GM21529 (cell line): ENCODE results near the gene PAX9.

Experiments
- ATAC-seq: cut with Tn5 transposase; IDR thresholded peaks from one replicate; pipeline ENCODE4 v1.9.1; 2021; ENCODE audit not compliant: unreplicated experiment

Gene PAX9

DNA sequence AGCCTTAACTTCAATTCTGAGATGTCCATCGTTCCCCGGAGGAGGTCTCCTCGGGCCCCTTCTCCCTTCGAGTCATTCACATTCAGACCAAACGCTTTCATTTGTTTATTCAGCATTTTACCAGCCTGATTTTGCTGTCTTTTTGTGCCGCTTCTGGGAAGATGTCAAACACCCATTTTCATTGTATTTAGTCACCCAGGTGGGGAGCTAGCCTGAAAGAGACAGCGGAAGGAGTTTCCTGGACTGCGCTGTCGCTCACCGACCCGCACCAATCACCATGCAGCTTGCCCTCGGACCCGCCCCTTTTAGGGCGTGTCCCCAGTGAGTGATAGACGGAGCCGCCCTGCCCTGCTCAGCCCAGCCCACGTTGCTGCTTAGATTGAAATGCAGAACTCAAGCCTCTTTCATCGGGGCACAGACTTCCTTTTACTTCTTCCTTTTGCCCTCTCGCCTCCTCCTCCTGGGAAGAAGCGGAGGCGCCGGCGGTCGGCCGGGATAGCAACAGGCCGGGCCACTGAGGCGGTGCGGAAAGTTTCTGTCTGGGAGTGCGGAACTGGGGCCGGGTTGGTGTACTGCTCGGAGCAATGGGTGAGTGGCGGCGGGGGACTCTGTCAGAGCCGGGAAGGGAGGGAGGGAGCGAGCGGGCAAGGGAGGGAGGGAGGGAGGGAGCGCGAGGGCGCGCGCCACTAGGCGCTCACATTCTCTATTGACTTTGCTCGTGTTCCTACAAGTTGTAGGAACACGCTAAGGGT lies at the start of gene PAX9:
Gene PAX9, plus strand, starts transcription at position 355 of the 752 bp plus-strand sequence. Its CDS starts 230 bp downstream, at position 585.
- ATAC-seq: peak; percentile 70

DNA sequence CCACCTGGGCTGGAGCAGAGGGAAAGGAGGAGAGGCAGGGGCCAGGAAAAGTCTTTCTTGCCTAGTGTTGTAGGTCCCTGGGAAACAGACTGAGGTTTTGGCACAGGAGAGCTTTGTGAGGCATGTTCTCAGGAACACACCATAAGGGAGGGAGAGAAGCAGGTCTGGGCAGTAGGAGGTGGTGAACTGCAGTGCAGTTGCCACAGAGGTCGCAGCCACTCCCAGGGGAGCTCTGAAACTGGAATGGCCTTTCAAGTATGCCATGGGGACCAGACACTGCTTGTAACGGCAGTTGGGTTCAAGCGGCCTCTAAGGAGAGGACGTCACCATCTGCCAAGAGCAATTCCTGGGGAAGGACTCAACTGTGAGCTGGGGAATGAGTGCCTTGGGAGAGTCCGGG lies 43.8 kb upstream of the PAX9 start:
- ATAC-seq: no peak

DNA sequence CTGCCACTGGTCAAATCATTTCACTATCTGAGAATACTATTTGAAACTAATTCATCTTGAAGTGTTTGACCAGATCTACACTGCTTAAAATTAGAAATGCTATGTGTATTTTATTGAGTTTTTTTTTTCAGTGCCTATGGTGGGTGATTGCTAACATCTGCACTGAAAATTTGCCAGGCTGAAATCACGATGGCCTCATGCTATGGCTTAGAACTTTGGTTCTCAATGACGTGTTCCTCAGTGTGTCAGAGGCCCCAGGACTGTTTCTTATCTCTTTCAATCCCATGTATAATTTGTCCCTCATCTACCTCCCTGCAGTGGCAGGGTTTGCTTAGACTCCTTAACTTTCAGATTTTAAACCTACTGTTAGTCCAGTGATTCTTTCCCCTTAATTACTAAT lies 43.0 kb upstream of the PAX9 start:
- no peak for ATAC-seq

DNA sequence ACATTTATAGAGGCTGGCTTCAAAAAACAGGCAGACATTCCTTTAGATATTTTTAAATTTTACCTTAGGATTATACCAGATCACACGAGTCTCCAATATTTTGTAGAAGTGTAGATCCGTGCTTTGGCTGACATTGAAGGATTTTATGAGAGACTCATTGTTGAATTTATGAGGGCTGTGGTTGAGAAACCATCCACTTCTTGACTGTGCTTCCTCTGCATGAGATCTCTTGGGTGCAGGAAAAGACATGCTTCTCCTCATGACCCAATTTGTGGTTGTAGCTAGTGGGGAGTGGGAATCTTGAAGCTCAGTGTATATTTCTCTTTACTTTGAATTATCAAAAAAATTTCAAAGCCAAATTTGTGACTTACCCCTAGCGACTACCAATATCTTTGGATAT lies 42.5 kb upstream of the PAX9 start:
- no peak for ATAC-seq

DNA sequence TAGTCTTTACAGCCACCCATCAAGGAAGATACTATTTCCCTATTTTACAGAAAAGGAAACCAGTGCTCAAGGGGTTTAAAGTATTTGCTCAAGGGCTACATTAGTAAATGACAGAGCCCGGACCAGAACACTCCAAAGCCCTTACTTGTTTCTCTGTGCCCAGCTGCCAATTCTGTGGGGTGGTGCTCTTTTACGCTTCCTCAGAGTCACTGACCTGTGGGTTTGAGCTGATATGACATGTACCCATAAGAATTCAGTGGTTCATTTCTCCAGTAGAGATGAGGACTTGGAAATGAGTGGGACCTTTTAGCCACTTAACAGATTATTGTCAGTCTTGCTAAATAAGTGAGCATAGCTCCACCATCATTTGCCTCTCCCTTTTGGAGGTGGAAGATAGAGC lies 41.8 kb upstream of the PAX9 start:
- no peak for ATAC-seq

DNA sequence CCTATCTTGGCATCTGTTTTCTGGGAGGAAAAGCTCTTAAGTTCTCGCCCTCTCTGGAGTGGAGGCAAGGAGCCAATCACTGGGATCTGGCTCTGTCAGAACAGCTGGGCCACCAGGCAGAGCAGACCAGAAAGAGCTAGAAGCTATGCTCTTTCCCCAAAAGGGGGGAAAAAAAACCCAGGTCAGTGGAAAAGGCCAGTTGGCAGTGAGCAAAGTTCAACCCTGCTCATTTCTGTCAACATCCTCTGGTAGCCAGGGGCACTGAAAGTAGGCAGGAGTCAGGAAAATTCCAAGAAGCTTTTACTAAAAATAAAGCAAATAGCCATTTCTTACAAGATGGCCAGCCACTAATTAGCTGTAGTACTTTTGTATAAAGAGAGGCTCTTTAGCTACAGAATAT lies 36.6 kb upstream of the PAX9 start:
- no peak for ATAC-seq

DNA sequence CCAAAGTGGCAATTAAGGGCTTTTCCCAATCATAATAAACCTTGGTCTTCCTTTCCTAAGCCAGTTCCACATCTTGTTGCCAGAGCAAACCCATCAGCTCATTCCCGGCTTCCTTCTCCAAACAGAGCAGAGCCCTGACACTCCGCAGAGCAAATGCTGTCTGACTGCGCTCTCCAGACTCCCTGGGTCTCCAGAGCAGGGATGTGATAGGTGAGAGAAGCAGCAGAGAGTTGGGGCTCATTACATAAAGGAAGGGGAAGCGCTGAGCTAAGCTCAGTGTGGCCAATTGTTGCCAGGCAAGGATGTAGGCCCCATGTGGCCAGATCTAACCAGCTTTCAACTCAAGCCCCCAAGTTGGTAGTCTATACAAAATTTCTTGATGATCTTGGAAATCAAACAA lies 36.2 kb upstream of the PAX9 start:
- ATAC-seq: no peak

DNA sequence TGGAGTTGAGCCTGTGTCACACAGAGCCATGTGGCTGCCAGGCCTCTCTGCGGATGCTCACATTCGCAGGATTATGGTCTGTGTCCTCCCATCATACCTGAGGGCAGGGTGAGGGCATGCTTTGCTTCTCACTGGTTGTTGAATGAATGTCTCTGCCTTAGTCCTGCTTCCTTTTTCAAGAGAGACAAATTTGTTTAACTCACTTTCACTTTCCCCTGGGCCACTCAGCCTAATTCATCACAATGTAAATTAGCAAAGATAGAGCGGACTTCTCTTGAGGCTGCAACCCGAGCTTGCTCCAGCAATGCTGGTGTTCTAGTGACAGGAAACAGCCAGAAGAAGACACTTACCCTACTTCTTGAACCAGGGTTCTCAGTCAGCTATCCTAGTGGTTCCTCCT lies 35.5 kb upstream of the PAX9 start:
- no peak for ATAC-seq

DNA sequence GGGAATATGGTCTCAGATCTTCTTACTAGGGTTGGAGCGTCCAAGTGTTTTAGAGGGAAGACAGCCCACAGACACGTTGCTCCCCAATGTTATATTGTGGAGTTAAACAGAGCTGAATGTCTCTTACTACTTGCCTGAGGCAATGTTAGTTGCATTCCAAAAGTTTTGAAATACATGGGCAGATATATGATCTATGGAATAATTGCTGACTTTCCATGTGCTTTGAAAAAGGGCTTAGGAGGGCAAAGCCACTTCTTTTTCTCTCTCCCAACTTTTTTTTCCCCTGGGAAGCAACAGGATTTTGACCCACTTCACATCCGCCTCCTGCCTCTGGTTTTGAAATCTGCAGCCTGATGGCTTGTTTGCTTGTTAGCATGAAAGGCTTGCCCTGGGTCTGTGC lies 33.7 kb upstream of the PAX9 start:
- ATAC-seq: no peak

DNA sequence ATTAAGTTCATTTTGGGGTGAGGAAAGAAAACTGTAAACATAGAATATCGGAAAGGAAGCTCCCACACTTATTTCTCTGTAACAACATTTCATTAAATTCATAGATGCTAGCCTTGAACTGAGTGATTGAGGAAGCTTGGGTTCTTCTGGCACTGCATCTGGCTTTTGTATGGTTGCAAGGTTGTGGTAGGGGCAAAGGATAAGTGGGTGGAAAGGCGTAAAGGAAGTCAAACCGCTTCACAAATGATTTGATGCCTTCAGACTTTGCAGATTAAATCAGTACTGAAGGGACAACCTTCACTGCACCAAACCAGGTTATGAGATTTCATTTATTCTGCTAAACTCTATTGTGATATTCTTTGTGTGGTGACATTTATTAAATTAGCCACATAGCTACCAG lies 28.1 kb upstream of the PAX9 start:
- no peak for ATAC-seq

DNA sequence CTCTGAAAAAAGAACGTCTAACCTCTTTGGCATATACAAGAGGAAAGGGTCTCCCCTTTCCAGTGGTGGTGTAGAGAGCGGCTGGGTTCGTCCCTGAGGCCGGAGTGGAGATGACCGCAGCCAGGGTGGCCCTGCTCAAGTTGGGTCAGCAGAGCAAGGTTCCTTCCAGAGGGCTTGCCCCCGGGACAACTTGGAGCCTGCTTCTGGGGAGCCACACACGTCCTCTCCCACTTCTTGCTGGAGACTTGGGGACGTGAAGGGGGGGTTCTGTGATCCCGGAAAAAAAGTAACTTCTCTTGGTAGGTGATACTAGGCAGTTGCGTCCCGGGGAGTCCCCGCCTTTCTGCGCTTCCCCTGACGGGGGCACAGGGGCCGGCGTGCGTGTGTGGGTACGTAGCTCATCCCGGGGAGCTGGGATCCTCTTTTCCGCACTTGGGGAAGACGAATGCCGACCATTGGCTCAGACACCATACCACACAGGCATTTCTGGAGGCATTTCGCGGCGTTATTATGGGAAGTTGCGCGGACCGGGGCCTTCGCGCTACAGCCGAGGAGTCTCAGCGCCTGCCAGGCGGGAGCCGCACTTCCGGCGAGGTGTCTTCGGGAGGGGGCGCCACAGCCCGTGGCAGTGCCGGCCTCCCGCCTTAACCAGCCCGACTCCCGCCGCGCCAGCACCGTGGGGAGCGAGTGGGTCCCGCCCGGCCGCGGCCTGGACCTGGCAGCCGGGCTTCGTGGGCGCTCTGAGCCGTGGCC lies 14.8 kb upstream of the PAX9 start:
- ATAC-seq: no peak

DNA sequence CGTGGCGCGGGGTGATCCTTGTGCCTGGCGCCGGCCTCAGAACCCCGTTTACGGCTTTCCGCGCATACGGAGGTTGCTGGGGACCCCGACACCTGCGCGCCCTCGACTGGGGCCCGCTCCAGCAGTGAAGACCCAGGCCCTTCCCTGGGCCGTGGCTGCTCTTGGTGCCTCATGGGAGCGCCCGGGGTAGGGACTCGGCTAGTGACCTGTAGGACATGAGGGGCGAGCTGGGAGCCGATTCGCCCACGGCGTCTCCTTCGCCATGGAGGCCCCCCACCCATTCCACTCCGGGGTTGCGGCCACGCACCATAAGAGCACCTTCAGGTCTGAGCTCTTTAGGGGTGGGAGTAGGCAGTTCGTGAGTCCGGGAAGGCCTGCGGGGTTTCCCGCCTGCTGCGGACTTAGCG lies 14.2 kb upstream of the PAX9 start:
- no peak for ATAC-seq

DNA sequence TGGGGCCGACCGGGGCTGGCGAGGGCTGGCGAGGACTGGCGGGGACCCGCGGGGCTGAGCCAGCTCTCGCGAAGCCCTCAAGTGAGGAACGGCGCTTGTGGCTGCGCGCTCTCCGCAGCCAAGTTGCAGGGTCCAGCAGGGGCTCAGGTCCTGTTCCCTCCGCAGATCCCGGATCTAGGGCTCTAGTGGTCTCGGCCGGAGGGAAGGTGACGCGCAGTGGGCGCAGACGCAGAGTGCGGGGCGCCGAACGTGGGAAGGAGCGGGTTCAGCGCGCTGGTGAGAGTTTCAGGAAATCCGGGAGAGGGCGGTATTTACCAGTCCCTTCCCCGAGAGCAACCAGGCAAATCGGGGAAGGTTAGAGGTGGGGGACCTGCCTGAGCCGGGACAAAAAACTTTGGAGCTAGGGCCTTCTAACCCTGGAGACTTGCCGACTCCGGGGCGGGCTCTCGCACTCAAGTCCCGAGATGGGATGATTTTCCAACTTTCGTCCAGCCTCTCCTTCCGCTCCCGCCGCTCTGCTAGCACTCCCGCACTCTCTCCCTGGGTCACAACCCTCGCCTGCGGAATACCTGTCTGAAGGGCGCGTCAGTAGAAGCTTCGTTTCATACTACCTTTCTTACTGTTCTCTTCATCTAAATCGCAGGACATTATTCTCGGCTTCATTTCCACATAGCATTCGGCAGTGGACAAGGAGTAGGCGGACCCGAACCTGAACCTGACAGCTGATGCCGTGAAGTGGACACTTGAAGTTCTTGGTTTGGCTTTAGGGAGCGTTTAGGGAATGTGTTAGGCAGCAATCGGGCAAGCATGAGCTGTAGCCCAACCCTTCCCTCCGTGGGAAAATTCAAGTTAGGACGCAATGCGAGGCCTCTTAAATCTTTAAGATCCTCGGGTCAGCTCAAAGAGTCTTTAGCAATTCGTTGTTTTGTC lies 13.6 kb upstream of the PAX9 start:
- no peak for ATAC-seq

DNA sequence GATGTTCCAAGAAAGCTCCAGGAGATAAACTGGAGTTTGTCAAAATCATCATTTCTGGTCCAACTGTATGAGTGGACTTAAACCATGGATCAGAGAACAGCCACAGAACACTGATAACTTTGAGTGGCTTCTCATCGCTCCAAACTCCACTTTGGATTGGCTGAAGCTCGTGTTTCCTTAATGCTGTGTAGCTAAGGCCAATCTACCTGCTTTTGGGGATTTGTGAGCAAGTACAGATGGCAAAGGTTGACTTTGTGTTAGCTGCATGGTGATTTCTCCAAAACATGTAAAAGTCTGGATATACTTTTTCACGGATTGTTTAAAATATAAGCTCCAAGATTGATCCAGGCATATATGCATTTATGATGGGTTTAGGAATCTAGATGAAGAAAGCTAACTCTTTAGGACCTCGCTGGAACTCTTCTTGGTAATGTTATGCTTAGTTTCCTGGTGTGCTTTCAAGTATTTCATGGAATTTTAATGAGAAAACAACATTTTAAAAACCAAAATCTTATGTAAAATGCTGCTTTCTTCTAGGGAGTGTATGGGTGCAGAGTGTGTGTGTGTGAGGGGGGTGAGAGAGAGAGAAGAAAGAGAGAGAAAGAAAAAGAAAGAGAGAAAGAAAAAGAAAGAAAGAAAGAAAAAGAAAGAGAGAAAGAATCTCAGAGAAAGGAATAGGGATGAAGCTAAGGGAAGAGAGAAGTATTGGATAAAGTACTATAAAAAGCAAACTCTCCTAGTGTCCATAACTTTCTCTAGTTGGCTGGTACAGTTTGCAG lies 11.6 kb upstream of the PAX9 start:
- no peak for ATAC-seq

DNA sequence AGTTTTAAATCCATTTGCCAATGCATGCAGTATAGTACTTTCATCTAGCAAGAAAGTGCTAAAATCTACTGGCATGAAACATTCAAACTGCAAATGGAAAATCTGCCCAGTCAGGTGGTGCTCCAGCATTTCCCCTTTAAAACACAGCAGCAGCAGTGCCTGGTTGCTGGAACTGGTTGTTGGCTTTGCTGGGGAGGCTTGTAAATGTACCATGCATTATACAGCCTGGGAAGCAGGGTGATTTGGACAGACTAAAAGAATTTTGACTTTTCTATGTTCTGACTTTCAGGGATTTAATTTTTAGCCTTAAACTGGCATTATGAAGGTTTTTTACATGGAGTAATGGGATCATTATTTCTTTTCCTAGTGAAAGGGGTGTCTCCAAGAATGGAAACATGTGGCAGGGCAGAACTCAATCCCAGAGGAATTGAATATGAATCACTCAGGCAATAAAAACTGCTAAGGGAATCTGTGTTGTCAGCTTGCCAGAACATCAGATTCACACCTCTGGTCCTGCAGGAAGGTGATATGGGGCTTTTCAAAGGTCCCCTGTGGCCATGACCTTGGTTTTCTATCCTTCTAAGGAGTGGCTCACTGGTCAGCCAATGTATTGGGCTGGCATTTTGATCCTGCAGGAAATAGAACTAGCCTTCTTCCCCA lies 9.0 kb upstream of the PAX9 start:
- no peak for ATAC-seq

DNA sequence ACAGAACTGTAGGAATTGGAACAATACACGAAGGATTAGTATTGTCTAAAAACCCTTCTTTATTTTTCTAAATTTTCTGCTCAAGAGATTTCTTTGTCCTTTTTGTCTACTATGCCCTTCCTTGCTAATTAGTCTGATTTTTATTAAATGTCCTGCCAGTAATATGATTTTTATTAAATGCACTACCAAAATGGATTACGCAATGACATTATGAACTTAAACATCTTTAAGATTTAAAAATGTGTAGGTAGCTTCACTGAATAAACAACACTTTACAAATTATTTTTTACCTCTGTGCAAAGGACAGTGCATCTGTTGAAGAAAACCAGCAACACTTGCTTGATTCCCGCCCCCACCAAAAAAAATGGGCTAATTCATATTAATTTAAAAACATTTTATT lies 8.2 kb upstream of the PAX9 start:
- ATAC-seq: no peak

DNA sequence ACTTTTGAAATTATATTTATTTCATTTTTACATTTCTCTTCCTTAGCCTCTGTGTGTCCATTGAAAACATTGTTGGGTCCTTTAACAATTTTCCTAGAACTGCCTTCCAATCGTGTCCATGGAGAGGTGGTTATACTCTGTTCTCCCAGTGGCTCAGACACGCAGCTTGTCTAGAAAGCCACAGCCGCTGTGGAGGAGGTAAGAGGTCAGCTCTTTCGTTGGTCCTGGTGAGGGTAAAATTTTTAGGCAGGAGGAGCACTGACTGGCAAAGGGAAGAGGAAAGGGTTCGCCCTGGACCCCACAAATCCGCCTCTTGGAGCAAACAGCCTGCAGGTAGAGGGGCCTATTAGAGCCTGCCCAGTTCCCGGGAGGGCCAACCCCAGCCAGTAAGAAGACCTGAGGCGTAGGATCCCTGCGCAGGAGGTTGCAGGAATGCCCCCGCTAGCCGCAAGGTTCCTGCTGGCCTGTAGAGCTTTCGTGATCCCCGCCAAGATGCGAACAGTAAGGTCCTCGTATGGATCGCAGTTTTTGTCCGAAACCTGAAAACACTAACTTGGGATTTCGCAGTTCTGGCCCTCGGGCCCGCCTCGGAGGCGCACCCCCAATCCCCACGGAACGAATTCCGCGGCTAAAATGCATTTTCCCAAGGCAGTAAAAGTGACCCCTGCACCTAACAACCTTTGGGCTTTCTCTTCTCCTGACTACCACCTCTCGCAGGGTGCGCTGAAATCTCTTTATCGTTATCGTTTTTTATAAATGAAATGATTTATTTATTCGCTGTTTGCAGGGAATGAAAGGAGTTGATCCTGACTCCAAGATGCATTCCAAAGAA lies 7.5 kb upstream of the PAX9 start:
- ATAC-seq: no peak

DNA sequence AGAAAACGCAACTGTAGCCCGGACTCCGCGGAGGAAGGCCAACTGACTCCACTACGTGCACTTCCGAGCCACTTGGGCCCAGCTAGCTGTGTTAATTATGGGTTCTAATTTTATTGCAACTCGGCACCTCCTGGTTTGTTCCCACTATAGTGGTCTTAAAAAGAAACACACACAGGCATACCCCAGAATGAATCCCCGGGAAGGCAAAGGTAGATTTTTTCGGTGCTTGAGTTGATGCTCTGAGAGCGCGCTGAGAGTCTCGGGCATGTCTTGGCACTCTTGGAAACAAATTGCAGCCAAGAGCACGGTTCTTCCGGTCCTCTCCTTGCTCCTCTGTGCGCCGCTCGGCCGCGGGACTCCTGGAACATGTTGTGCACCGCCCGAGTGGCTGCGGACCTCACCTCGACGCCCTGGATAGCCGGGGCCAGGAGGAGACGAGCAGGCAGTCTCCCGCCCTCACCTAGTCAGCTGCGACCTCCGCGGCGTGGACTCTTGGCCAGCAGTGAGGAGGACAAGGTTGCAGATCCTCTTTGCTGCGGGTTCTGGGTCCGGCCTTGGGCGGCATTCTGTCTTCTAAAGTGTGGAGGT lies 6.8 kb upstream of the PAX9 start:
- ATAC-seq: no peak

DNA sequence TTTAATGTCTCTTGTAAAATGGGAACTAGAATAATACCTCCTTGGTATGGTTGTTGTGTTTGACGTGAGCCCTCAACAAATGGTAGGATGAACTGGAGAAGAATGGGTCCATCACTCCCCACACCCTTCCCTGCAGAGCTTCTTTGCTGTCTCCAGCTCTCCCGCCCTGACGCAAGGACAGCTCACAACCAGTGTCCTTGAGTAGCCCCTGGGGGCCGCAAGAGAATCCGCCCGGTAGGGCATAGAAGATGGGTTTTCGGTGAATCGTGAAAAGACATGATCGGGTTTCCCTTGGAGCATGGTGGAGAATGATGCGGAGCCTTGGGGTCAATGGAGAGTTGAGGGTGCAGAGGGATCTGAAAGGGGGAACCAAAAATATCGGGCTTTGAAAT lies 6.1 kb upstream of the PAX9 start:
- ATAC-seq: no peak
